Gastroesophageal sphincter (tissue), 4 donors: ENCODE results near the gene AFF2. TPM values are rescaled to one million over a fixed set of nuclear protein-coding genes. Genes with fewer than 3 reads are reported as not detected.

Source experiments
- ATAC-seq: fragments of 150-250 bp; one replicate; pipeline ENCODE4 v1.9.1; 2016; ENCODE audit warnings: mild to moderate bottlenecking, moderate library complexity
- H3K27ac ChIP-seq, 4 donors: fragments of 200-600 bp; sonication (generic) in 3 of 4; 1 replicate in 3 of 4; 2 replicates in 1 of 4; pipeline ENCODE4 v1.5.1; 2016 to 2019
- H3K27me3 ChIP-seq: fragments of 200-600 bp; sonication (generic); one replicate; pipeline ENCODE4 v1.5.1; 2019
- H3K36me3 ChIP-seq, 2 donors: fragments of 200-600 bp; sonication (generic); one replicate each; pipeline ENCODE4 v1.5.1; 2019; ENCODE audit warnings: control low read depth in 1 of 2
- H3K4me1 ChIP-seq, 3 donors: fragments of 200-600 bp; sonication (generic); 1 replicate in 2 of 3; 2 replicates in 1 of 3; pipeline ENCODE4 v1.5.1; 2016 to 2019; ENCODE audit warnings: control low read depth in 2 of 3
- H3K4me3 ChIP-seq, 2 donors: fragments of 200-600 bp; sonication (generic); one replicate each; pipeline ENCODE4 v1.5.1; 2019; ENCODE audit warnings: mild to moderate bottlenecking in 1 of 2, moderate library complexity in 1 of 2
- H3K9me3 ChIP-seq, 3 donors: fragments of 200-600 bp; sonication (generic); one replicate each; pipeline ENCODE4 v1.5.1; 2017 to 2019; ENCODE audit warnings: control low read depth in 2 of 3
- CTCF ChIP-seq, 4 experiments: fragments of 200-600 bp in 2 of 4; fragments of 450-650 bp in 2 of 4; sonication (generic) in 1 of 4; IDR thresholded peaks; one replicate each; pipeline ENCODE4 v1.5.1; 2017 to 2019; ENCODE audit warnings: antibody characterized with exemption in 4 of 4, mild to moderate bottlenecking in 2 of 4, moderate library complexity in 2 of 4
- EP300 ChIP-seq: sonication (generic); formaldehyde crosslinking; IDR thresholded peaks from one replicate; pipeline ENCODE4 v1.6.1; 2017; ENCODE audit warnings: antibody characterized with exemption, mild to moderate bottlenecking
- POLR2A ChIP-seq, 2 donors: fragments of 450-650 bp; IDR thresholded peaks; one replicate each; pipeline ENCODE4 v1.6.1; 2017; ENCODE audit warnings: antibody characterized with exemption in 2 of 2, mild to moderate bottlenecking in 2 of 2, moderate library complexity in 1 of 2
- POLR2AphosphoS5 ChIP-seq: sonication (generic); formaldehyde crosslinking; IDR thresholded peaks from one replicate; pipeline ENCODE4 v1.6.1; 2017; ENCODE audit warnings: antibody characterized with exemption
- WGBS, 2 donors: methylation state at CpG; one replicate each; pipeline ENCODE4 v1.1.5; 2018; ENCODE audit warnings: low coverage in 1 of 2; 5-methylcytosine and 5-hydroxymethylcytosine counted together
- total RNA-seq, 4 donors: library from RNA; depleted of rRNA; stranded (reverse); fragments of >200 nt; gene quantifications; one replicate each; pipeline ENCODE4 v1.1.0, GENCODE V29; 2016

Gene AFF2
- total RNA-seq, 4 donors from 2014 or later: 1.6 to 6.1 (median 3.6) TPM

DNA sequence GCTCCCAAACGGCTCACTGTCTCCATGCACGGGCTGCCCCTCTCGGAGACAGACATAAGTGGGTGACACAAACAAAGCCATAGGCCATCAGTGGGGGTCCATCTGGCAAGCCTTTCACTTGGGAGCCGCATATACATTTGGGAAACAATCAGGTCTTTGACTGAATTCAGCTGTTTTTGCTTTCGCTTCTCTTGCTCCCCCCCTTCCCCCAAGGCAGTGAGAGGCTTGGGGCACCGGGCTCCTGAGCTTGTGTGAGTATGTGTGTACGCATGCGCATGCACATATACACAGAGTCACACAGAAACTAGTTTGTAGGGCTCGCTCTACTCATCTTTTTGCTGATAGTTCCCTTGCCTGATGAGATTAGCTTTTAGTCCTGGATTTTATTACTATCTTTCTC, 284.4 kb downstream of the AFF2 start:
- Histone ChIP-seq H3K4me3 (no peak overlapping the region), H3K27me3 (no peaks in the 10 kb centered on the region), H3K27ac (no peak overlapping the region), H3K9me3 (no peaks in the 10 kb centered on the region), H3K4me1 (no peaks in the 10 kb centered on the region), H3K36me3 (no peaks in the 10 kb centered on the region)
- ATAC-seq: no peak
- TF ChIP-seq POLR2AphosphoS5: no peak
- TF ChIP-seq EP300: no peak
- no peak for TF ChIP-seq POLR2A (IDR thresholded peaks at IDR 0.05)
- TF ChIP-seq CTCF (IDR thresholded peaks at IDR 0.05): no peak
- 62 to 77% methylated on average over 5 to 6 of the region's 9 CpGs for whole genome bisulfite sequencing, 2 donors

DNA sequence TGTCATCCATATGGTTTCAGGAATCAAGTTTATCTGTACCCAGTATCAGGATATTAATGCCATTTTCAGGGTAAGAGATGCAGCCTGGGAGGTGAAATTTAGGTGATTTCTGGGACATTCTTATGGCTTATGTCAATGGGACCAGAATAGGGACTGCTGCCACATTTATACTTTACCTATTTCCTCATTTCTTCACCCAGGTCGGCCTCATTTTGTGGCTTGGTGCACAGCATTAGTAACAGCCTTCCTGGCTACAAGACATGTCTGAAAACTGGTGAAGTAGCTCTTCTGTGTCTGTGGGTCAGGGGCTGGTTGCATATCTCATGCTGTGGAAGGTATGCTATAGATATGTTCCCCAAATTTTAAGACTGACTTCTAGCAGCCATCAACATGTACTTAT, 284.8 kb downstream of the AFF2 start:
- Histone ChIP-seq H3K4me1 (no peaks in the 10 kb centered on the region), H3K27ac (no peak overlapping the region), H3K36me3 (no peaks in the 10 kb centered on the region), H3K9me3 (no peaks in the 10 kb centered on the region), H3K27me3 (no peaks in the 10 kb centered on the region), H3K4me3 (no peak overlapping the region)
- no peak for ATAC-seq
- 86% methylated on average over 1 of the region's 1 CpG; no CpG with 5 or more reads in 1 of the 2 donors for WGBS, 2 donors
- no peak for TF ChIP-seq CTCF (IDR thresholded peaks at IDR 0.05)
- TF ChIP-seq POLR2A (IDR thresholded peaks at IDR 0.05): no peak
- no peak for TF ChIP-seq EP300
- TF ChIP-seq POLR2AphosphoS5: no peak

GRCh38 chrX:148788449-148788848, 288.0 kb downstream of the AFF2 start:
- TF ChIP-seq POLR2AphosphoS5 (no peak), CTCF (IDR thresholded peaks at IDR 0.05) (no peak), POLR2A (IDR thresholded peaks at IDR 0.05) (no peak), EP300 (no peak)
- WGBS, 2 donors: 55 to 63% methylated on average over 2 to 4 of the region's 4 CpGs

DNA sequence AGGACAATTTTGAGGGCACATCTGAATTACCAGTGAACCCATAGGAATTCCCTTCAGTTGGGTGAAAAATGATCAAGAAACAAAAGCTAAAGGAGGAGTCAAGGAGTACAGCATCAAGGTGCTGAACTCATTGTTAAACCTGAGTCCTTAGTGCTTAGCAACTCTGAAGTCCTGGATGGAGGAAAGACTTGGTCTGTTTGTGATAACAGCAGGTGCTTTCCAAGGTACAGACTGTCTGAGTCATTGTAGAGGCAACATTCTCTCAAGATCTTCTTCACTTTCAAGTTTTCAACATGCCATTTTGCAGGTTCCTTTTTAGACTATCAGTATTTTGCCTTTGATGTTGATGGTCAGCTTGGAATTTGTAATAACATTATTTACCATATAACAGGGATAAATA, 293.9 kb downstream of the AFF2 start:
- no peak for ATAC-seq
- TF ChIP-seq EP300 (no peak), POLR2A (IDR thresholded peaks at IDR 0.05) (no peak), CTCF (IDR thresholded peaks at IDR 0.05) (no peak), POLR2AphosphoS5 (no peak)
- H3K4me1 ChIP-seq: no peaks in the 10 kb centered on the region
- no peak overlapping the region for H3K27ac ChIP-seq
- no peak overlapping the region for H3K4me3 ChIP-seq
- H3K9me3 ChIP-seq: no peaks in the 10 kb centered on the region
- no peaks in the 10 kb centered on the region for H3K27me3 ChIP-seq
- no peaks in the 10 kb centered on the region for H3K36me3 ChIP-seq

More at GRCh38 chrX:148788449-148788848, 288.0 kb downstream of the AFF2 start:
- no peaks in the 10 kb centered on the region for H3K27me3 ChIP-seq
- no peaks in the 10 kb centered on the region for H3K4me1 ChIP-seq
- no peaks in the 10 kb centered on the region for H3K9me3 ChIP-seq
- H3K4me3 ChIP-seq: no peak overlapping the region
- H3K27ac ChIP-seq: no peak overlapping the region
- no peaks in the 10 kb centered on the region for H3K36me3 ChIP-seq
- ATAC-seq: no peak

GRCh38 chrX:148804579-148805355, 304.4 kb downstream of the AFF2 start:
- H3K4me1 ChIP-seq: no peaks in the 10 kb centered on the region
- 63 to 74% methylated on average over 4 to 8 of the region's 8 CpGs for WGBS, 2 donors
- no peaks in the 10 kb centered on the region for H3K9me3 ChIP-seq
- H3K27me3 ChIP-seq: no peaks in the 10 kb centered on the region
- ATAC-seq: no peak
- H3K36me3 ChIP-seq: no peaks in the 10 kb centered on the region
- TF ChIP-seq POLR2A (IDR thresholded peaks at IDR 0.05) (no peak), EP300 (no peak), POLR2AphosphoS5 (no peak), CTCF (IDR thresholded peaks at IDR 0.05) (no peak)
- no peak overlapping the region for H3K4me3 ChIP-seq
- no peak overlapping the region for H3K27ac ChIP-seq
